PC-9 (cell line): ENCODE measurements around the gene GIMAP8.

ENCODE experiments used
- EZH2 ChIP-seq: fragments of 200-600 bp; sonication (generic); IDR thresholded peaks from 2 replicates; pipeline ENCODE4 v1.8.0; 2017; ENCODE audit warnings: antibody characterized with exemption, low read depth
- TF ChIP-seq, protein P1 (sequence below): fragments of 200-600 bp; sonication (generic); conservative IDR thresholded peaks from 2 replicates; pipeline ENCODE4 v1.6.1; 2017; ENCODE audit warnings: mixed run types, antibody characterized with exemption, mild to moderate bottlenecking, moderate library complexity

- TF ChIP-seq, protein P1, sequence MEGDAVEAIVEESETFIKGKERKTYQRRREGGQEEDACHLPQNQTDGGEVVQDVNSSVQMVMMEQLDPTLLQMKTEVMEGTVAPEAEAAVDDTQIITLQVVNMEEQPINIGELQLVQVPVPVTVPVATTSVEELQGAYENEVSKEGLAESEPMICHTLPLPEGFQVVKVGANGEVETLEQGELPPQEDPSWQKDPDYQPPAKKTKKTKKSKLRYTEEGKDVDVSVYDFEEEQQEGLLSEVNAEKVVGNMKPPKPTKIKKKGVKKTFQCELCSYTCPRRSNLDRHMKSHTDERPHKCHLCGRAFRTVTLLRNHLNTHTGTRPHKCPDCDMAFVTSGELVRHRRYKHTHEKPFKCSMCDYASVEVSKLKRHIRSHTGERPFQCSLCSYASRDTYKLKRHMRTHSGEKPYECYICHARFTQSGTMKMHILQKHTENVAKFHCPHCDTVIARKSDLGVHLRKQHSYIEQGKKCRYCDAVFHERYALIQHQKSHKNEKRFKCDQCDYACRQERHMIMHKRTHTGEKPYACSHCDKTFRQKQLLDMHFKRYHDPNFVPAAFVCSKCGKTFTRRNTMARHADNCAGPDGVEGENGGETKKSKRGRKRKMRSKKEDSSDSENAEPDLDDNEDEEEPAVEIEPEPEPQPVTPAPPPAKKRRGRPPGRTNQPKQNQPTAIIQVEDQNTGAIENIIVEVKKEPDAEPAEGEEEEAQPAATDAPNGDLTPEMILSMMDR: no peak
- no peak for TF ChIP-seq EZH2
Observed at GRCh38 chr7:150476285-150476684, 25.9 kb downstream of the GIMAP8 start.
